Transverse colon (tissue), 4 donors: ENCODE data around the gene LDHD.

ENCODE experiments used
- EP300 ChIP-seq: sonication (generic); formaldehyde crosslinking; IDR thresholded peaks from one replicate; pipeline ENCODE4 v1.6.1; 2017; ENCODE audit warnings: antibody characterized with exemption, low read depth
- POLR2A ChIP-seq: fragments of 450-650 bp; IDR thresholded peaks from one replicate; pipeline ENCODE4 v1.6.1; 2016; ENCODE audit warnings: antibody characterized with exemption, mild to moderate bottlenecking, moderate library complexity
- POLR2AphosphoS5 ChIP-seq, 3 donors: sonication (generic); formaldehyde crosslinking; IDR thresholded peaks; one replicate each; pipeline ENCODE4 v1.6.1; 2016; ENCODE audit warnings: antibody characterized with exemption in 3 of 3
- TF ChIP-seq, protein P1 (sequence below), 5 experiments: fragments of 200-600 bp in 3 of 5; fragments of 450-650 bp in 2 of 5; sonication (generic) in 3 of 5; IDR thresholded peaks; 1 replicate in 2 of 5; 2 replicates in 3 of 5; pipeline ENCODE4 v1.5.1; 2016 to 2017; ENCODE audit warnings: antibody characterized with exemption in 5 of 5, inconsistent platforms in 3 of 5, mild to moderate bottlenecking in 2 of 5, moderate library complexity in 1 of 5

DNA sequence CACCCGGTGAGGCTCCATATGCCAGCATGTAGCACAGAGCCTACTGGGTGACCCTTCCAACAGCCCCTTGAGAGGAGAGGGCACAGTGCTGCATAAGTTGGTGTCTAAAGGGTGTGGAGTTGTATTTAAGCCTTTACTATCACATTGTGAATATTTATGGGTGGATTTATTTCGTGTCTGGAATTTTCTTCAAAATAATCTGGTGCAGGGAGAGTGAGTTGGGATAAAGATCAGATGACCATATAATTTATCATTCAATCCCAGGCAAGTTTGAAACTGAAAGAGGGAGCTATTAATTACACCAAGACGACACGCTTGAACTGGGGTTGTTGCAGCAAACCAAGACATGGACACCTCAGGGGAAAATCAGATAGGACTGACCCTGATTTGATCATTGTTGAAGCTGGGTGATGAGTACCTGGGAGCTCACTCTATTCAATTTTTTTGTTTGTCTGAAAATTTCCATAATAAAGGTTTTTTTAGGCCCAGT, 42.2 kb downstream of the LDHD start:
- TF ChIP-seq POLR2A (no peak), POLR2AphosphoS5 (IDR thresholded peaks at IDR 0.05) (no peak), EP300 (no peak)
- TF ChIP-seq, protein P1, sequence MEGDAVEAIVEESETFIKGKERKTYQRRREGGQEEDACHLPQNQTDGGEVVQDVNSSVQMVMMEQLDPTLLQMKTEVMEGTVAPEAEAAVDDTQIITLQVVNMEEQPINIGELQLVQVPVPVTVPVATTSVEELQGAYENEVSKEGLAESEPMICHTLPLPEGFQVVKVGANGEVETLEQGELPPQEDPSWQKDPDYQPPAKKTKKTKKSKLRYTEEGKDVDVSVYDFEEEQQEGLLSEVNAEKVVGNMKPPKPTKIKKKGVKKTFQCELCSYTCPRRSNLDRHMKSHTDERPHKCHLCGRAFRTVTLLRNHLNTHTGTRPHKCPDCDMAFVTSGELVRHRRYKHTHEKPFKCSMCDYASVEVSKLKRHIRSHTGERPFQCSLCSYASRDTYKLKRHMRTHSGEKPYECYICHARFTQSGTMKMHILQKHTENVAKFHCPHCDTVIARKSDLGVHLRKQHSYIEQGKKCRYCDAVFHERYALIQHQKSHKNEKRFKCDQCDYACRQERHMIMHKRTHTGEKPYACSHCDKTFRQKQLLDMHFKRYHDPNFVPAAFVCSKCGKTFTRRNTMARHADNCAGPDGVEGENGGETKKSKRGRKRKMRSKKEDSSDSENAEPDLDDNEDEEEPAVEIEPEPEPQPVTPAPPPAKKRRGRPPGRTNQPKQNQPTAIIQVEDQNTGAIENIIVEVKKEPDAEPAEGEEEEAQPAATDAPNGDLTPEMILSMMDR (IDR thresholded peaks at IDR 0.05) = no peak
